HepG2 (cell line): Measurements from ENCODE around the gene DNASE2. TPM values are rescaled to one million over a fixed set of nuclear protein-coding genes. Genes with fewer than 3 reads are reported as not detected.

Experiments used
- ATAC-seq: fragments of 200-7000 bp; cut with Tn5 transposase; 3 replicates; pipeline ENCODE4 v1.9.1; 2020; ENCODE audit warnings: mild to moderate bottlenecking, moderate library complexity
- Bru-seq: library from RNA; stranded (reverse); fragments of 400-500 nt; gene quantifications from one replicate; lab custom pipeline; 2021; lab: Mats Ljungman, UMichigan
- BruChase-seq, 2 experiments: library from RNA; stranded (reverse); fragments of 400-500 nt; gene quantifications; one replicate each; lab custom pipeline; 2021; lab: Mats Ljungman, UMichigan
- BruUV-seq: library from RNA; stranded (reverse); fragments of 400-500 nt; replicated peaks from 2 replicates; lab custom pipeline; 2021; lab: Mats Ljungman, UMichigan
- CTCF ChIA-PET: fragments of 300-600 bp; formaldehyde crosslinking; extraction: SDS; loops from one replicate; lab custom pipeline; 2021; ENCODE audit warnings: low total read pairs, inconsistent platforms, low intra/inter-chr PET ratio; lab: Yijun Ruan, JAX
- POLR2A ChIA-PET: fragments of 350-600 bp; sonication (Branson Sonifier 250); formaldehyde crosslinking; loops from one replicate; lab custom pipeline; 2020; ENCODE audit warnings: antibody characterized with exemption, inconsistent platforms; lab: Yijun Ruan, JAX
- DNase-seq: peaks from one replicate; pipeline ENCODE4 v3.0.0-alpha.2; 2015; ENCODE audit warnings: low spot score
- FAIRE-seq: peaks from 3 replicates; lab custom pipeline; 2011; peaks lifted over from hg19 to GRCh38; lab: Jason Lieb, UNC
- H2AFZ ChIP-seq: one replicate; pipeline ENCODE4 v1.6.1; 2011; ENCODE audit warnings: low read length, inconsistent platforms
- H3K27ac ChIP-seq: fragments of 300-600 bp; 3 replicates; pipeline ENCODE4 v1.8.0; 2011; ENCODE audit warnings: mixed run types, mild to moderate bottlenecking, mixed read lengths, low read length, inconsistent platforms; ENCODE audit not compliant: insufficient read depth; ENCODE audit errors: extremely low read length
- H3K27me3 ChIP-seq, 2 experiments: fragments of 200-600 bp in 1 of 2; 2 replicates in 1 of 2; 3 replicates in 1 of 2; pipeline versions ENCODE4 v1.6.0 to v1.8.0; 2011; ENCODE audit warnings: low read length in 2 of 2, mild to moderate bottlenecking in 2 of 2, moderate library complexity in 2 of 2, inconsistent platforms in 1 of 2; ENCODE audit not compliant: insufficient read depth in 2 of 2, control insufficient read depth in 1 of 2
- H3K36me3 ChIP-seq, 2 experiments: fragments of 200-600 bp in 1 of 2; replicated peaks in 1 of 2; 2 replicates in 1 of 2; 3 replicates in 1 of 2; pipeline versions ENCODE4 v1.5.1 to v1.8.0; 2011; ENCODE audit warnings: low read length in 2 of 2, inconsistent platforms in 1 of 2; ENCODE audit not compliant: insufficient read depth in 2 of 2, control insufficient read depth in 1 of 2
- H3K4me1 ChIP-seq: 2 replicates; pipeline ENCODE4 v1.5.1; 2012; ENCODE audit warnings: low read length, inconsistent platforms; ENCODE audit not compliant: insufficient read depth
- H3K4me2 ChIP-seq: 2 replicates; pipeline ENCODE4 v1.6.0; 2011; ENCODE audit warnings: low read depth, low read length, inconsistent platforms
- H3K4me3 ChIP-seq, 3 experiments: fragments of 200-600 bp in 1 of 3; sonication (generic), shearing (Covaris generic) in 1 of 3; replicated peaks in 1 of 3; 2 replicates each; pipeline ENCODE4 v1.5.1; 2011 to 2016; ENCODE audit warnings: low read length in 3 of 3, inconsistent platforms in 2 of 3, low read depth in 2 of 3, mild to moderate bottlenecking in 2 of 3, control low read depth in 1 of 3, mixed read lengths in 1 of 3; ENCODE audit not compliant: insufficient read depth in 1 of 3
- H3K79me2 ChIP-seq: one replicate; pipeline ENCODE4 v1.6.1; 2011; ENCODE audit warnings: low read length, inconsistent platforms; ENCODE audit not compliant: insufficient read depth
- H3K9ac ChIP-seq: 2 replicates; pipeline ENCODE4 v1.6.0; 2011; ENCODE audit warnings: mild to moderate bottlenecking, low read depth, low read length, inconsistent platforms; ENCODE audit not compliant: insufficient read depth
- H3K9me3 ChIP-seq: 2 replicates; pipeline ENCODE4 v1.5.1; 2012; ENCODE audit warnings: mild to moderate bottlenecking, low read length
- H4K20me1 ChIP-seq: 2 replicates; pipeline ENCODE4 v1.6.0; 2011; ENCODE audit warnings: inconsistent platforms, mild to moderate bottlenecking, low read length, moderate library complexity; ENCODE audit not compliant: insufficient read depth
- BCL6 ChIP-seq: IDR thresholded peaks from 2 replicates; pipeline ENCODE4 v1.6.1; 2016; ENCODE audit warnings: missing genetic modification reagents, missing compliant biosample characterization
- EHMT2 ChIP-seq: fragments of 200-600 bp; sonication (generic); IDR thresholded peaks from 2 replicates; pipeline ENCODE4 v1.7.0; 2017; ENCODE audit warnings: antibody characterized with exemption, low read depth, low read length, borderline replicate concordance
- GABPB1 ChIP-seq: IDR thresholded peaks from 2 replicates; pipeline ENCODE4 v1.6.1; 2016; ENCODE audit warnings: mild to moderate bottlenecking, missing genetic modification reagents, moderate library complexity, missing compliant biosample characterization
- HOXA7 ChIP-seq: sonication (generic); formaldehyde crosslinking; IDR thresholded peaks from 2 replicates; pipeline ENCODE4 v1.8.1; 2022; ENCODE audit warnings: mild to moderate bottlenecking, missing genetic modification reagents, moderate library complexity
- LCORL ChIP-seq, 2 experiments: fragments of 450-650 bp in 1 of 2; sonication (generic) in 1 of 2; formaldehyde crosslinking in 1 of 2; IDR thresholded peaks; 2 replicates each; pipeline versions ENCODE4 v1.5.0 to v1.6.1; 2017 to 2020; ENCODE audit warnings: antibody characterized with exemption in 1 of 2, missing genetic modification reagents in 1 of 2
- MBNL3 ChIP-seq: fragments of 250-450 bp; sonication (Bioruptor Pico); conservative IDR thresholded peaks from 2 replicates; pipeline ENCODE4 v1.8.0; 2022; ENCODE audit warnings: mild to moderate bottlenecking, inconsistent platforms
- whole genome bisulfite sequencing: methylation state at CpG from one replicate; pipeline ENCODE4 v1.1.6; 2017; ENCODE audit warnings: low lambda C conversion rate; 5-methylcytosine and 5-hydroxymethylcytosine counted together
- in situ Hi-C: cut with HindIII; loops from 2 replicates; pipeline ENCODE4 v1.10.0; 2017; ENCODE audit warnings: low pct_unique_long_range_greater_than_20kb; ENCODE audit not compliant: extremely low pct_ligation_motif_present
- intact Hi-C: fragments of 100-400 bp; cut with micrococcal nuclease; formaldehyde crosslinking; loops from one replicate; pipeline ENCODE4 v1.10.0; 2022; ENCODE audit not compliant: unreplicated experiment
- long read RNA-seq, 2 experiments: library from RNA in 1 of 2; library from polyadenylated mRNA in 1 of 2; stranded (forward) in 1 of 2; unstranded in 1 of 2; transcript quantifications; one replicate each; pipeline ENCODE4 v2.0.0, GENCODE V29; 2019 to 2022
- polyA minus RNA-seq, 3 experiments: library from RNA; depleted of rRNA, polyadenylated mRNA; stranded (reverse); fragments of >200 nt; gene quantifications; 2 replicates each; pipeline ENCODE4 v1.2.3, GENCODE V29; 2011; ENCODE audit warnings: low replicate concordance in 1 of 3
- polyA plus RNA-seq, 8 experiments: library from polyadenylated mRNA; depleted of rRNA in 3 of 8; stranded (reverse) in 7 of 8; unstranded in 1 of 8; fragments of >200 nt; fragmentation: Illumina TruSeq in 4 of 8; extraction: Trizol in 4 of 8; gene quantifications; 2 replicates each; pipeline versions ENCODE4 v1.2.1 to v1.2.3, GENCODE V29; 2011 to 2016; ENCODE audit warnings: low read depth in 4 of 8, missing spikeins in 1 of 8, mixed read lengths in 1 of 8; ENCODE audit not compliant: insufficient read depth in 1 of 8
- total RNA-seq, 5 experiments: library from RNA; depleted of rRNA; stranded (reverse); fragments of >200 nt; fragmentation: Illumina TruSeq; extraction: Trizol; gene quantifications; 2 replicates each; pipeline ENCODE4 v1.2.3, GENCODE V29; 2016; ENCODE audit warnings: low read depth in 1 of 5
- TF ChIP-seq, protein P1 (sequence below): sonication (generic); formaldehyde crosslinking; IDR thresholded peaks from 2 replicates; pipeline ENCODE4 v1.8.1; 2023; ENCODE audit warnings: mild to moderate bottlenecking, moderate library complexity, missing genetic modification reagents
- TF ChIP-seq, protein P2 (sequence below): sonication (generic); formaldehyde crosslinking; IDR thresholded peaks from 2 replicates; pipeline ENCODE4 v1.5.0; 2020; ENCODE audit warnings: mild to moderate bottlenecking, missing genetic modification reagents, borderline replicate concordance

DNASE2 gene, protein sequence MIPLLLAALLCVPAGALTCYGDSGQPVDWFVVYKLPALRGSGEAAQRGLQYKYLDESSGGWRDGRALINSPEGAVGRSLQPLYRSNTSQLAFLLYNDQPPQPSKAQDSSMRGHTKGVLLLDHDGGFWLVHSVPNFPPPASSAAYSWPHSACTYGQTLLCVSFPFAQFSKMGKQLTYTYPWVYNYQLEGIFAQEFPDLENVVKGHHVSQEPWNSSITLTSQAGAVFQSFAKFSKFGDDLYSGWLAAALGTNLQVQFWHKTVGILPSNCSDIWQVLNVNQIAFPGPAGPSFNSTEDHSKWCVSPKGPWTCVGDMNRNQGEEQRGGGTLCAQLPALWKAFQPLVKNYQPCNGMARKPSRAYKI
- total RNA-seq (2016; rRNA removed; fragmentation: Illumina TruSeq; extraction: Trizol) (3.4 and 7.5 TPM in 2 replicates), polyA plus RNA-seq (2011; rRNA removed) (16.2 and 19.0 TPM in 2 replicates), polyA minus RNA-seq (2011; rRNA and poly(A)+ RNA removed; ENCODE audit: low replicate concordance) (20.7 and 57.6 TPM in 2 replicates), Bru-seq, nascent RNA (percentile 48 among the genes with signal in this experiment), BruChase-seq, experiment 1, labeled RNA remaining after a 6-hour chase (percentile 64 among the genes with signal in this experiment), BruChase-seq, experiment 2, labeled RNA remaining after a 2-hour chase (percentile 50 among the genes with signal in this experiment)
- total RNA-seq (2016; cell fraction: cytosol; rRNA removed; fragmentation: Illumina TruSeq; extraction: Trizol; ENCODE audit: low read depth) = 1.7 TPM in 2 replicates
- 3.7 and 7.7 TPM in 2 replicates for total RNA-seq (2016; cell fraction: insoluble cytoplasmic fraction; rRNA removed; fragmentation: Illumina TruSeq; extraction: Trizol)
- total RNA-seq (2016; cell fraction: membrane; rRNA removed; fragmentation: Illumina TruSeq; extraction: Trizol) = 2.8 and 3.4 TPM in 2 replicates
- 5.1 and 7.3 TPM in 2 replicates for total RNA-seq (2016; cell fraction: nucleus; rRNA removed; fragmentation: Illumina TruSeq; extraction: Trizol)
- polyA plus RNA-seq (2011; cell fraction: cytosol; rRNA removed) = 15.9 and 21.4 TPM in 2 replicates
- polyA plus RNA-seq (2011; cell fraction: nucleus; rRNA removed) = 3.6 and 3.7 TPM in 2 replicates
- 4.7 and 9.6 TPM in 2 replicates for polyA plus RNA-seq (2012)
- polyA plus RNA-seq (2016; cell fraction: cytosol; fragmentation: Illumina TruSeq; extraction: Trizol; ENCODE audit: low read depth) = 1.6 and 2.0 TPM in 2 replicates
- 3.1 and 4.3 TPM in 2 replicates for polyA plus RNA-seq (2016; cell fraction: insoluble cytoplasmic fraction; fragmentation: Illumina TruSeq; extraction: Trizol; ENCODE audit: low read depth)
- 2.1 and 2.2 TPM in 2 replicates for polyA plus RNA-seq (2016; cell fraction: membrane; fragmentation: Illumina TruSeq; extraction: Trizol; ENCODE audit: low read depth)
- polyA plus RNA-seq (2016; cell fraction: nucleus; fragmentation: Illumina TruSeq; extraction: Trizol; ENCODE audit: insufficient read depth, low read depth) = 13.1 and 14.9 TPM in 2 replicates
- polyA minus RNA-seq (2011; cell fraction: cytosol; rRNA and poly(A)+ RNA removed) = 6.6 and 11.3 TPM in 2 replicates
- 1.8 and 3.6 TPM in 2 replicates for polyA minus RNA-seq (2011; cell fraction: nucleus; rRNA and poly(A)+ RNA removed)
- long read RNA-seq, experiment 1, transcript DNASE2-201 (6 exons, 1,955 nt) = major isoform, 26 of 30 reads
- long read RNA-seq, experiment 1, partial matches to known transcripts = 3 of 30 reads
- long read RNA-seq, experiment 1, other reads (novel, unspliced or antisense) = 1 of 30 reads
- long read RNA-seq, experiment 2, transcript DNASE2-201 (6 exons, 1,955 nt) = major isoform, 21 of 35 reads
- long read RNA-seq, experiment 2, partial matches to known transcripts = 3 of 35 reads
- long read RNA-seq, experiment 2, other reads (novel, unspliced or antisense) = 9 of 35 reads

DNA sequence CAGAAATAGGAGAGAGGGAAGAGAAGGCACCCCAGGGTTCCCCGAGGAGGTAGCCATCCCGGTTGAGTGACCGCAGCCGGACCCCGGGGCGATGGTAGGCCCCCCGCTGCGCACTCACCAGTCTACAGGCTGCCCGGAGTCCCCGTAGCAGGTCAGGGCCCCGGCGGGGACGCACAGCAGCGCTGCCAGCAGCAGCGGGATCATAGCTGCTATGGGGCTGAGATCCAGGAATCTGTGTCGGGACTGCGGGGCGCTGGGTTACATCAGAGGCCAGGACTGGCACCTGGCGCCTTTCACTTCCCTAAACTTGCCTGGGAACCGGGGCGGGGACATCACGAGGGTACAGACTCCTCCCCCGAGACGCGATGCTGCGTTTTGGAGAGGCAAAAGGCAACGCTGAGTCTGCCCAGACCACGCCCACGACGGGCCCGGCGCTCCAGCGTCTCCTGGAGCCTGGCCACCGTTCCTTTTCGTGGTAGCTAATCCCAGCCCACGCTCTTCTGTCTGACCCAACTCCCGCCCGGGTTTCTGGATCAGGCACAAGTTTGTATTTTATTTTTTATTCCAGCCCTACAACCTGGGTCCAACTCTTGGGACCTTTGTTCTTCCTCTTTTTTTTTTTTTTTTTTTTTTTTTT is at the start of gene DNASE2:
TSS of gene DNASE2 (minus strand) at position 278 of the 637 bp plus-strand sequence. CDS start at position 204, 74 bp downstream.
- ATAC-seq (peak; percentile 65), FAIRE-seq (no peak), DNase-seq (peak; percentile 61)
- Histone ChIP-seq H3K4me1 (peaks cover 22% of the 10 kb centered on the region), H3K36me3 (no peaks in the 10 kb centered on the region), H3K27ac (no peak within 1 kb of the TSS), H3K4me3 (peak within 1 kb of the TSS; percentile 51 to 74 (median 60); a peak in 5 of 6 replicates), H3K79me2 (no peaks in the 10 kb centered on the region), H3K27me3 (peaks cover 0 to 6% of the 10 kb centered on the region in 2 experiments; a peak in 2 of 5 replicates), H3K9ac (peak within 1 kb of the TSS; percentile 56), H2AFZ (peak within 1 kb of the TSS; percentile 7), H3K4me2 (peak within 1 kb of the TSS; percentile 77), H4K20me1 (no peaks in the 10 kb centered on the region), H3K9me3 (peaks cover 13% of the 10 kb centered on the region)
- POLR2A ChIA-PET = interaction anchor here (1.0 to 5.0 kb wide), 4 partner anchors 10 to 65 kb away, joined by 3 to 24 read pairs (median 8); partner anchors contain the start of gene GCDH
- CTCF ChIA-PET = interaction anchor here (1.1 kb wide), 1 partner anchor 84 kb away, joined by 3 read pairs; no protein-coding TSS in a partner anchor
- intact Hi-C loops (no loop called here), in situ Hi-C loops (no loop called here)
- no TSS peak for BruUV-seq
- WGBS = 36% methylated on average over 12 of the region's 38 CpGs
- no peak for TF ChIP-seq HOXA7
- TF ChIP-seq GABPB1 = 0 out of 2 replicates have a peak, but pooled peaks have one; percentile 27
- TF ChIP-seq, protein P1, sequence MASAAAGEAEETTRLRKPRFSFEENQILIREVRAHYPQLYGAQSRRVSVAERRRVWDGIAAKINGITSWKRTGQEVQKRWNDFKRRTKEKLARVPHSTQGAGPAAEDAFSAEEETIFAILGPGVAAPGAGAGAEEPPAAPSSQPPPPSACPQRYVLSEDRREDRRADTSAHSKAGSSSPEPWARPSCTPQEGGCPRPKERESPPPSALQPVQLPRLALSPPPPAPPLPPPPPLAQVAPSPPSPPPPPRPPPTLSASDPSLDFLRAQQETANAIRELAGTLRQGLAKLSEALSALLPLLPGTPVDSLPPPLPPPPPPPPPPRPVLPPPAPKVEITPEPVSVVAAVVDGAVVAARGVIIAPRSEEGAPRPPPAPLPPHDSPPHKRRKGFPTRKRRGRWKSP = no peak
- no peak for TF ChIP-seq LCORL (IDR thresholded peaks at IDR 0.05)
- TF ChIP-seq LCORL (CRISPR knock-in tag; IDR thresholded peaks at IDR 0.05) = peak; percentile 48; the same call in 1 of the 2 replicates
- no peak for TF ChIP-seq BCL6 (CRISPR knock-in tag)
- no peak for TF ChIP-seq MBNL3
- no peak for TF ChIP-seq EHMT2
- TF ChIP-seq, protein P2, sequence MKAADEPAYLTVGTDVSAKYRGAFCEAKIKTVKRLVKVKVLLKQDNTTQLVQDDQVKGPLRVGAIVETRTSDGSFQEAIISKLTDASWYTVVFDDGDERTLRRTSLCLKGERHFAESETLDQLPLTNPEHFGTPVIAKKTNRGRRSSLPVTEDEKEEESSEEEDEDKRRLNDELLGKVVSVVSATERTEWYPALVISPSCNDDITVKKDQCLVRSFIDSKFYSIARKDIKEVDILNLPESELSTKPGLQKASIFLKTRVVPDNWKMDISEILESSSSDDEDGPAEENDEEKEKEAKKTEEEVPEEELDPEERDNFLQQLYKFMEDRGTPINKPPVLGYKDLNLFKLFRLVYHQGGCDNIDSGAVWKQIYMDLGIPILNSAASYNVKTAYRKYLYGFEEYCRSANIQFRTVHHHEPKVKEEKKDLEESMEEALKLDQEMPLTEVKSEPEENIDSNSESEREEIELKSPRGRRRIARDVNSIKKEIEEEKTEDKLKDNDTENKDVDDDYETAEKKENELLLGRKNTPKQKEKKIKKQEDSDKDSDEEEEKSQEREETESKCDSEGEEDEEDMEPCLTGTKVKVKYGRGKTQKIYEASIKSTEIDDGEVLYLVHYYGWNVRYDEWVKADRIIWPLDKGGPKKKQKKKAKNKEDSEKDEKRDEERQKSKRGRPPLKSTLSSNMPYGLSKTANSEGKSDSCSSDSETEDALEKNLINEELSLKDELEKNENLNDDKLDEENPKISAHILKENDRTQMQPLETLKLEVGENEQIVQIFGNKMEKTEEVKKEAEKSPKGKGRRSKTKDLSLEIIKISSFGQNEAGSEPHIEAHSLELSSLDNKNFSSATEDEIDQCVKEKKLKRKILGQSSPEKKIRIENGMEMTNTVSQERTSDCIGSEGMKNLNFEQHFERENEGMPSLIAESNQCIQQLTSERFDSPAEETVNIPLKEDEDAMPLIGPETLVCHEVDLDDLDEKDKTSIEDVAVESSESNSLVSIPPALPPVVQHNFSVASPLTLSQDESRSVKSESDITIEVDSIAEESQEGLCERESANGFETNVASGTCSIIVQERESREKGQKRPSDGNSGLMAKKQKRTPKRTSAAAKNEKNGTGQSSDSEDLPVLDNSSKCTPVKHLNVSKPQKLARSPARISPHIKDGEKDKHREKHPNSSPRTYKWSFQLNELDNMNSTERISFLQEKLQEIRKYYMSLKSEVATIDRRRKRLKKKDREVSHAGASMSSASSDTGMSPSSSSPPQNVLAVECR (CRISPR knock-in tag) = peak; percentile 40; the same call in 1 of the 2 replicates
